ENCODE results near the gene CDC14B.

CDC14B gene

DNA sequence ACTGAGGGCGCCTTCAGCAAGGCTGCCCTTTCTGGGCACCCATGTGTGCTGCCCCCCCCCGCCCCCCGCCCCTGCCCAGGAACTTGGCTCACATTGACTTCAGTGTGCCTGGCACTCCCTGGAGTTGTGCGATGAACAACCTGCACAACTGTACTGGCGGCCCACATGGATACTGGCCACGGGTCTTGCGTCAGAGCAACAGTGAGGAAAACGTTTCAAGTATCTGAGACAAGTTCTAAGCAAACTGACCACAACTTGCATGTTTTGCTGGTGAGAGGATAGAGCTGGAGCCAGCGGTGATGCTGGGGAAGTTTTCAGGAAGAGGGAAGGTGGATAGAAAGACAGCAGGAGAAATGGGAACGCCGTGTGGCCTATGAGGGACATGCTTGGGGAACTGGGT, 124.3 kb downstream of the CDC14B start:
- H3K4me1 ChIP-seq (ENCODE audit: insufficient read depth, low read length) = peaks cover 4% of the 10 kb centered on the region; the same call in 1 of the 2 replicates
- H3K27ac ChIP-seq (ENCODE audit: low read length) = no peak overlapping the region
- peaks cover 19% of the 10 kb centered on the region for H3K36me3 ChIP-seq (ENCODE audit: insufficient read depth, low read depth, low read length)

GRCh38 chr9:96494215-96494800, 125.3 kb downstream of the CDC14B start:
- peaks cover 4% of the 10 kb centered on the region; the same call in 1 of the 2 replicates for H3K4me1 ChIP-seq (ENCODE audit: insufficient read depth, low read length)
- peak overlapping the region; percentile 29; the same call in 1 of the 2 replicates for H3K9ac ChIP-seq (ENCODE audit: low read depth, low read length)
- peaks cover 29% of the 10 kb centered on the region for H3K36me3 ChIP-seq (ENCODE audit: insufficient read depth, low read depth, low read length)
- H3K27me3 ChIP-seq (ENCODE audit: insufficient read depth, low read length) = no peaks in the 10 kb centered on the region
- no peaks in the 10 kb centered on the region for H3K9me3 ChIP-seq (ENCODE audit: insufficient read depth, low read depth, low read length)
- no peak overlapping the region for H3K4me3 ChIP-seq (ENCODE audit: low read length)
- no peak overlapping the region for H3K27ac ChIP-seq (ENCODE audit: low read length)

More for the DNA sequence above, 124.3 kb downstream of the CDC14B start:
- no peaks in the 10 kb centered on the region for H3K9me3 ChIP-seq (ENCODE audit: insufficient read depth, low read depth, low read length)
- no peak overlapping the region for H3K9ac ChIP-seq (ENCODE audit: low read depth, low read length)
- H3K27me3 ChIP-seq (ENCODE audit: insufficient read depth, low read length) = no peaks in the 10 kb centered on the region
- H3K4me3 ChIP-seq (ENCODE audit: low read length) = no peak overlapping the region

GRCh38 chr9:96493757-96494156, 125.9 kb downstream of the CDC14B start:
- H3K4me1 ChIP-seq (ENCODE audit: insufficient read depth, low read length) = peaks cover 4% of the 10 kb centered on the region; the same call in 1 of the 2 replicates
- no peaks in the 10 kb centered on the region for H3K27me3 ChIP-seq (ENCODE audit: insufficient read depth, low read length)
- no peaks in the 10 kb centered on the region for H3K9me3 ChIP-seq (ENCODE audit: insufficient read depth, low read depth, low read length)
- H3K4me3 ChIP-seq (ENCODE audit: low read length) = no peak overlapping the region
- peaks cover 34% of the 10 kb centered on the region for H3K36me3 ChIP-seq (ENCODE audit: insufficient read depth, low read depth, low read length)
- H3K9ac ChIP-seq (ENCODE audit: low read depth, low read length) = peak overlapping the region; percentile 29; the same call in 1 of the 2 replicates
- no peak overlapping the region for H3K27ac ChIP-seq (ENCODE audit: low read length)

- Histone ChIP-seq H3K4me3 (ENCODE audit: low read length) (no peak overlapping the region), H3K9me3 (ENCODE audit: insufficient read depth, low read depth, low read length) (no peaks in the 10 kb centered on the region), H3K4me1 (ENCODE audit: insufficient read depth, low read length) (peaks cover 4% of the 10 kb centered on the region; the same call in 1 of the 2 replicates), H3K9ac (ENCODE audit: low read depth, low read length) (no peak overlapping the region), H3K27me3 (ENCODE audit: insufficient read depth, low read length) (no peaks in the 10 kb centered on the region), H3K36me3 (ENCODE audit: insufficient read depth, low read depth, low read length) (peaks cover 41% of the 10 kb centered on the region), H3K27ac (ENCODE audit: low read length) (no peak overlapping the region)
Observed at GRCh38 chr9:96492993-96493531, 126.6 kb downstream of the CDC14B start.

DNA sequence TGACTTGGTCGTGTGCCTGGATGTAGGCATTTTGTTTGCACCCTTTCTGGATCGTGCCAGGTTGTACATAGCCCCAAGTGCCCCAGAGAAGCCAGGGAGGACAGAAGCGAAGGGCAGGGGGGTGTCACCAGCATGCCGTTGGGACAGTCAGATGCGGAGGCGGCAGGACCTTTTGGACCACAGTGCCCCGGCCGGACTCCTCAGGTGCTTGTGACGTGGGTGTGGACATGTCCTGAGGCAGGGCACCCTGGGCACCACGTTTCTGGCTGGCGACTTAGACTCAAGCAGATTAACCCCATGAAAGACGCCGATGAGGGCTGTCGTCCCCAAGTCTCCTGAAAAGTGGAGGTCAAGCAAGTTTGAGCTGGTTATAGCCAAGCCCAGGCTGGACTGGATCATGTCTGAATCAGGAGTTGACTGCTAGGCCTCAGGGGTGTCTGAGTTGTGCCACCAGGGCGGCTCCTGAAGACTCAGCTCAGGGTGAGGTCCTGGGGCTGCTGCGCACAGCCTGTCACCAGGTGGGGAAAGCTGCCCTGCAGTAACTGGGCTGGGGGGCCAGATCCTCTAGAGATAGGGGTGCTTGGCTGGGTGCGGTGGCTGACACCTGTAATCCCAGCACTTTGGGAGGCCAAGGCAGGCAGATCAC, 127.6 kb downstream of the CDC14B start:
- Histone ChIP-seq H3K27ac (ENCODE audit: low read length) (no peak overlapping the region), H3K9ac (ENCODE audit: low read depth, low read length) (no peak overlapping the region), H3K4me1 (ENCODE audit: insufficient read depth, low read length) (peaks cover 4% of the 10 kb centered on the region; the same call in 1 of the 2 replicates), H3K9me3 (ENCODE audit: insufficient read depth, low read depth, low read length) (no peaks in the 10 kb centered on the region), H3K36me3 (ENCODE audit: insufficient read depth, low read depth, low read length) (peaks cover 45% of the 10 kb centered on the region), H3K27me3 (ENCODE audit: insufficient read depth, low read length) (no peaks in the 10 kb centered on the region), H3K4me3 (ENCODE audit: low read length) (no peak overlapping the region)

DNA sequence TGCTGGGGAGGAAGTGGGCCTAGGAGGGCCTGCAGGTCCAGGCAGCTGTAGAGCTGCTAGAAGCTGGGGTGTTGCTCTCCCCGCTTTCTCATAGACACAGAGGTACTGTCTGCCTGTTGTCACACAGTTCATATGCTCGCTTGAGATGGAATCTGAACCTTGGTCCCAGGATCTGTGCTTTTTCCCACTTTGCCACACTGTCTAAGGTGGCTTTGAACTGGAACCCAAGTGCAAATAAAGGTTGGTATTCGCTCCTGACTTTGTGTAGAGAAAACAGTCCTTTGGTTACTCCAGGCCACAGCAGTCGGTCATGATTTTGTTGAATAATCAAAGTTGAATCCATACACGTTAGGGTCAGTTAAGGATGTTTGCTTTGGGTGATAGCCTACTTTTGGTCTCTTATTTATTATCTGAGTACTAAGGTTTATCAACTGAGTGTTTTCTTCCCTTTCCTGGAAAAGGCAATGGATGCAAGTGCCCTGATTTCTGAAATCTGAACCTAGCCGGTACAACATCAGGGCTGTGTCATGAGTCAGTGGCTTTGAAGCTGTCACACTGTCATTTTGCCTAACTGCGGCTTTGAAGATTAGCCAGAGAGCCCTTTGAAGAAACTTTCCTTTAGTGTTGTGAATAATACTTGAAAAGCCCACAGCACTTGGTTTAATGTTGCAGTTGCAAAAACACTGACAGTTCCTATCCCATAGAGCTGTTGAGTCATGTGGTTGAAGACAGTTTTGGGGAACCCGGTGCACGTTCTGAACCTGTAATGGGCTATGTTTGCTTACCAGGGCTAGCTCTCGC, 128.4 kb downstream of the CDC14B start:
- Histone ChIP-seq H3K27me3 (ENCODE audit: insufficient read depth, low read length) (no peaks in the 10 kb centered on the region), H3K27ac (ENCODE audit: low read length) (no peak overlapping the region), H3K9me3 (ENCODE audit: insufficient read depth, low read depth, low read length) (no peaks in the 10 kb centered on the region), H3K36me3 (ENCODE audit: insufficient read depth, low read depth, low read length) (peaks cover 48% of the 10 kb centered on the region), H3K9ac (ENCODE audit: low read depth, low read length) (no peak overlapping the region), H3K4me3 (ENCODE audit: low read length) (no peak overlapping the region), H3K4me1 (ENCODE audit: insufficient read depth, low read length) (peaks cover 4% of the 10 kb centered on the region; the same call in 1 of the 2 replicates)

GRCh38 chr9:96490534-96491078, 129.0 kb downstream of the CDC14B start:
- H3K27me3 ChIP-seq (ENCODE audit: insufficient read depth, low read length) = no peaks in the 10 kb centered on the region
- H3K27ac ChIP-seq (ENCODE audit: low read length) = no peak overlapping the region
- H3K4me3 ChIP-seq (ENCODE audit: low read length) = no peak overlapping the region
- no peaks in the 10 kb centered on the region for H3K9me3 ChIP-seq (ENCODE audit: insufficient read depth, low read depth, low read length)
- H3K9ac ChIP-seq (ENCODE audit: low read depth, low read length) = no peak overlapping the region
- H3K36me3 ChIP-seq (ENCODE audit: insufficient read depth, low read depth, low read length) = peaks cover 55% of the 10 kb centered on the region
- H3K4me1 ChIP-seq (ENCODE audit: insufficient read depth, low read length) = peaks cover 4% of the 10 kb centered on the region; the same call in 1 of the 2 replicates

- H3K36me3 ChIP-seq (ENCODE audit: insufficient read depth, low read depth, low read length) = peaks cover 61% of the 10 kb centered on the region
- H3K9ac ChIP-seq (ENCODE audit: low read depth, low read length) = no peak overlapping the region
- no peaks in the 10 kb centered on the region for H3K27me3 ChIP-seq (ENCODE audit: insufficient read depth, low read length)
- H3K4me3 ChIP-seq (ENCODE audit: low read length) = no peak overlapping the region
- no peak overlapping the region for H3K27ac ChIP-seq (ENCODE audit: low read length)
- H3K4me1 ChIP-seq (ENCODE audit: insufficient read depth, low read length) = peaks cover 4% of the 10 kb centered on the region; the same call in 1 of the 2 replicates
- no peaks in the 10 kb centered on the region for H3K9me3 ChIP-seq (ENCODE audit: insufficient read depth, low read depth, low read length)
Observed at GRCh38 chr9:96489482-96489979, 130.1 kb downstream of the CDC14B start.

DNA sequence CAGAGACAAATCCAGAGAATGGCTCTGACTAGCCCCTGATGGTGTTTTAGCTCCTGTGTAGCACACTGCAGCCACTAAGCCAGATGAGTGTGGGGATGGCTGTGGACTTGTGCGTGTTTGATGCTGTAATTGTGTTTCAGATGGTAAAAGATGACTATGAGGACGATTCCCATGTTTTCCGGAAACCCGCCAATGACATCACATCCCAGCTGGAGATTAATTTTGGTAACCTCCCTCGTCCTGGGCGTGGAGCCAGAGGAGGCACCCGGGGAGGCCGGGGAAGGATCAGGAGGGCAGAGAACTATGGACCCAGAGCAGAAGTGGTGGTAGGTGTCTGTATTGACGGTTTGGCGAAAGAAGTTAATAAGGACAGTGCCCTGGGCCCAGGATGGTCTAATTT, 131.7 kb downstream of the CDC14B start:
- H3K4me3 ChIP-seq (ENCODE audit: low read length) = no peak overlapping the region
- no peak overlapping the region for H3K27ac ChIP-seq (ENCODE audit: low read length)
- peaks cover 59% of the 10 kb centered on the region for H3K36me3 ChIP-seq (ENCODE audit: insufficient read depth, low read depth, low read length)
- H3K4me1 ChIP-seq (ENCODE audit: insufficient read depth, low read length) = no peaks in the 10 kb centered on the region
- no peak overlapping the region for H3K9ac ChIP-seq (ENCODE audit: low read depth, low read length)
- H3K27me3 ChIP-seq (ENCODE audit: insufficient read depth, low read length) = no peaks in the 10 kb centered on the region
- H3K9me3 ChIP-seq (ENCODE audit: insufficient read depth, low read depth, low read length) = no peaks in the 10 kb centered on the region

- no peak overlapping the region for H3K9ac ChIP-seq (ENCODE audit: low read depth, low read length)
Observed at GRCh38 chr9:96487029-96487396, 132.6 kb downstream of the CDC14B start.

GRCh38 chr9:96486386-96487028, 133.1 kb downstream of the CDC14B start:
- Histone ChIP-seq H3K4me3 (ENCODE audit: low read length) (no peak overlapping the region), H3K36me3 (ENCODE audit: insufficient read depth, low read depth, low read length) (peaks cover 57% of the 10 kb centered on the region), H3K4me1 (ENCODE audit: insufficient read depth, low read length) (no peaks in the 10 kb centered on the region), H3K9me3 (ENCODE audit: insufficient read depth, low read depth, low read length) (no peaks in the 10 kb centered on the region), H3K27ac (ENCODE audit: low read length) (no peak overlapping the region), H3K9ac (ENCODE audit: low read depth, low read length) (no peak overlapping the region), H3K27me3 (ENCODE audit: insufficient read depth, low read length) (no peaks in the 10 kb centered on the region)

More at GRCh38 chr9:96487029-96487396, 132.6 kb downstream of the CDC14B start:
- Histone ChIP-seq H3K4me3 (ENCODE audit: low read length) (no peak overlapping the region), H3K27me3 (ENCODE audit: insufficient read depth, low read length) (no peaks in the 10 kb centered on the region), H3K9me3 (ENCODE audit: insufficient read depth, low read depth, low read length) (no peaks in the 10 kb centered on the region), H3K4me1 (ENCODE audit: insufficient read depth, low read length) (no peaks in the 10 kb centered on the region), H3K27ac (ENCODE audit: low read length) (no peak overlapping the region), H3K36me3 (ENCODE audit: insufficient read depth, low read depth, low read length) (peaks cover 59% of the 10 kb centered on the region)
